ENCODE data around the gene TMEM217.
"Not testable (repeated sequence)": the region's sequence is repeated elsewhere in the genome, so short reads cannot be mapped to it uniquely, and the experiment has no call there.

TMEM217 gene

DNA sequence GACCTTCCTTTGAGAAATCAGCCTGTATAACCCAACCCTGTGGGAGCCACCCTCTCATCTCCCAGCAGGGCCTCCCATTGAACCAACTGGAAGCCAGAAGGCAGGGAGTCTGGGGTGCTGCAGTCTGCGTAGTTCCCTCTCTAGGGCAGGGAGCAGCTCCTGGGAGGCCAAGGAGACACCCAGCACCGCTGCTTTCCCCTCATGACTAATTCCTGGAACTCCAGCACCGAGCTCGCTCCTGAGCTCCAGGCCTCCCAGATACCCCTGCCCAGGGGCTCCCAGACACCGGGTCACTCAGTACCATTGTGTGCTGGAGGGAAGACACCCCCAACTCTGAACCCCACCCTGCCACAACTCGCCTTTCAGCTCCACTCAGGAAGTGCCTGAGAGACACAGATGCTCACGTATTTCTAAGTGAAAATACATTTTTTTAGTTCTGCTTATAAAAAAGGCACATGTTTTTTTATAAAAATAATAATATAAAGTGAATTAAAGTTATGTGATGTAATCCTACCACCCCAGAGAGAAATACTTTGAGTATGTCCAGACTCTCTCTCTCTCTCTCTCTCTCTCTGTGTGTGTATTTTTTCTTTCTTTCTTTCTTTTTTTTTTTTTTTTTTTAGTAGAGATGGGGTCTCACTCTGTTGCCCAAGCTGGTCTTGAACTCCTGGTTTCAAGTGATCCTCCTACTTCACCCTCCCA is 70.5 kb downstream of the TMEM217 start:
- in situ Hi-C loops (cut with HindIII; ENCODE audit: low sequenced_read_pairs), result no loop called here

DNA sequence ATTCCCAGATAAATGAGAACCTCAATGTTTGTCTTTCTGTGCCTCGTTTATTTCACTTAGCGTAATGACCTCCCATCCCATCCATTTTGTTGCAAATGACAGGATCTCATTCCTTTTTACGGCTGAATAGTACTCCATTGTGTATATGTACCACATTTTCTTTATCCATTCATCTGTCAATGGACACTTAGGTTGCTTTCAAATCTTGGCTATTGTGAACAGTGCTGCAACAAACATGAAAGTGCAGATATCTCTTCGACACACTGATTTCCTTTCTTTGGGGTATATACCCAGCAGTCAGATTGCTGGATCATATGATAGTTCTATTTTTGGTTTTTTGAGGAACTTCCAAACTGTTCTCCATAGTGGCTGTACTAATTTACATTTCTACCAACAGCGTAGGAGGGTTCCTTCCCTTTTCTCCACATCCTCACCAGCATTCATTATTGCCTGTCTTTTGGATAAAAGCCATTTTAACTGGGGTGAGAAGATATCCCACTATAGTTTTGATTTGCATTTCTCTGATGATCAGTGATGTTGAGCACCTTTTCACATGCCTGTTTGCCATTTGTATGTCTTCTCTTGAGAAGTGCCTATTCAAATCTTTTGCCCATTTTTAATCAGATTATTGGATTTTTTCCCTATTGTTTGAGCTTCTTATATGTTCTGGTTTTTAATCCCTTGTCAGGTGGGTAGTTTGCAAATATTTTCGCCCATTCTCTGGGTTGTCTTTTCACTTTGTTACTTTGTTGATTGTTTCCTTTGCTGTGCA is 71.8 kb downstream of the TMEM217 start:
- in situ Hi-C loops (cut with HindIII; ENCODE audit: low sequenced_read_pairs), result not testable (repeated sequence)

DNA sequence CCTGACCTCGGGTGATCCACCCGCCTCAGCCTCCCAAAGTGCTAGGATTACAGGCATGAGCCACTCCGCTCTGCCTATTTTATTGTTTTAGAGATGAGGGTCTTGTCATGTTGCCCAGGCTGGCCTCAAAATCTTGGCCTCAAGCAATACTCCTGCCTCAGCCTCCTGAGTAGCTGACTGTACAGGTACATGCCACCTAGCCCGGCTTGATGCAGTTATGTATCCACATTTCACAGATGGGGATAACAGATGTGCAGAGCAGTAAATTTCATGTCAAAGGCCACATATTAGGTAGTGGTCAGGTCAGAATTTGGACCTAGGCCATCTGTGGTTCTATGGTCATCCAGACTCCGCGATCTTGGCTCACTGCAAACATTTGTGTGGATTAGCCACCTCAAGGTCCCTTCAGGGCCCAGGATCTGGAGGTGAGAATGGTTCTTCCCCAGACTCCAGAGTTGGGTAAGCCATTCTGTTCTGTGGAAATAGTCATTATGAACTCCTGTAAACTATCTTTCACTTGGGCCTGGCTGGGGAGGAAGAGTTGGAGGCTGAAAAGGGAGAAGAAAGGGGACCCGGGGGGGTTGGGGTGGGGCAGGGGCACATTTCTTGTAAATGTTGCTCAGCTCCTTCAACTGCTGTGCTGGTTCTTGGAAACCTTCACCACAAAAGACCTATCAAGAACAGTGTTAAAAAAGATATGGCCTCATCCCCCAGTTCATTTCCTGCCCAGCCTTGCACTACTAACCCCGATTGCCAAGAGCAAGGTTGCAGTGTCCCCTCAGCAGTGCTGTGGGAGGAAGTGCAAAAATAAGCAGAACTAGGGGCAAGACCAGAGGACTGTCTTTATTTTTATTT is 75.0 kb downstream of the TMEM217 start:
- in situ Hi-C loops (cut with HindIII; ENCODE audit: low sequenced_read_pairs), result no loop called here

DNA sequence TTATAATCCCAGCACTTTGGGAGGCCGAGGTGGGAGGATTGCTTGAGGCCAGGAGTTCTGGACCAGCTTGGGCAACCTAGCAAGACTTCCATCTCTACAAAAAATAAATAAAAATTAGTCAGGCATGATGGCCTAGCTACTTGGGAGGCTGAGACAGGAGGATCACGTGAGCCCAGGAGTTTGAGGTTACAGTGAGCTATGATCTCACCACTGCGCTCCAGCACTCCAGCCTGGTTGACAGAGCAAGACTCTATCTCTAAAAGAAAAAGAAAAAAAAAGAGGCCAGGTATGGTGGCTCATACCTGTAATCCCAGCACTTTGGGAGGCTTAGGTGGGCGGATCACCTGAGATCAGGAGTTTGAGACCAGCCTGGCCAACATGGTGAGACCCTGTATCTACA is 77.3 kb downstream of the TMEM217 start:
- in situ Hi-C loops (cut with HindIII; ENCODE audit: low sequenced_read_pairs), result not testable (repeated sequence)

DNA sequence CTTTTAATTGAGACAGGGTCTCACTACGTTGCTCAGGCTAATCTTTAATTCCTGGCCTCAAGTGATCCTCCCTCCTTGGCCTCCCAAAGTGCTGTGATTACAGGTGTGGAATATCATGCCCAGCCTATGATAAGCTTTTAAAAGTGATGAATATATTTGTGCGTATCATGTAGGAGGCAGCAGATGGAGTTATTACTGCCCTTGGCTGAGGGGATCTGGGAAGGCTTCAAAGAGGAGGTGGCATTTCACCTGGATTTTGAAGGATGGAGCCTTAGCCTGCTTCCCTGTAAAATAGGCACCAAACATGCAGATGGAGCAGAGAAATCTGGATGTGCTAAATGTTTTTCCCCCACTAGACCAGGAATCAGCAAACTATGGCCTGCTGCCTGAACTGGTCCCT is 77.9 kb downstream of the TMEM217 start:
- in situ Hi-C loops (cut with HindIII; ENCODE audit: low sequenced_read_pairs), result no loop called here

DNA sequence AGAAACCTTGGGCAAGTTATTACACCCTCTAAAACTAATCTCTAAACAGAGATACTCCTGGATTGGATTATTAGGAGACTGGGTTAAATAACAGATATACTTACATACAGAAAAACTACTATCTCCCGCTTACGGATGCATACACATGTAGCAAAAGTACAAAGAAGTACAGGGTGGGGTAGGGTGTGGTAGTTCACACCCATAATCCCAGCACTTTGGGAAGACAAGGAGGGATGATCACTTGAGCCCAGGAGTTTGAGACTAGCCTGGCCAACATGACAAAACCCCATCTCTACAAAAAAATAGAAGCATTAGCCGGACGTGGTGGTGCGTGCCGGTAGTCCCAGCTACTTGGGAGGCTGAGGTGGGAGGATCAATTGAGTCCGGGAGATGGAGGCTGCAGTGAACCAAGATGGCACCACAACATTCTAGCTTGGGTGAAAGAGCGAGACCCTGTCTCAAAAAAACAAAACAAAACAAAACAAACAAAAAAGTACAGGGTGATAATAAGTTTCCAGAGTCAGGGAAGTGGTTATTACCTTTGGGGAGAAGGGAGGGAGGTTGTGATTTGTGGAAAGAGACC is 79.9 kb downstream of the TMEM217 start:
- in situ Hi-C loops (cut with HindIII; ENCODE audit: low sequenced_read_pairs), result loop anchor here (5.0 kb wide), 3 partner anchors 34 to 106 kb away; no protein-coding TSS in a partner anchor

DNA sequence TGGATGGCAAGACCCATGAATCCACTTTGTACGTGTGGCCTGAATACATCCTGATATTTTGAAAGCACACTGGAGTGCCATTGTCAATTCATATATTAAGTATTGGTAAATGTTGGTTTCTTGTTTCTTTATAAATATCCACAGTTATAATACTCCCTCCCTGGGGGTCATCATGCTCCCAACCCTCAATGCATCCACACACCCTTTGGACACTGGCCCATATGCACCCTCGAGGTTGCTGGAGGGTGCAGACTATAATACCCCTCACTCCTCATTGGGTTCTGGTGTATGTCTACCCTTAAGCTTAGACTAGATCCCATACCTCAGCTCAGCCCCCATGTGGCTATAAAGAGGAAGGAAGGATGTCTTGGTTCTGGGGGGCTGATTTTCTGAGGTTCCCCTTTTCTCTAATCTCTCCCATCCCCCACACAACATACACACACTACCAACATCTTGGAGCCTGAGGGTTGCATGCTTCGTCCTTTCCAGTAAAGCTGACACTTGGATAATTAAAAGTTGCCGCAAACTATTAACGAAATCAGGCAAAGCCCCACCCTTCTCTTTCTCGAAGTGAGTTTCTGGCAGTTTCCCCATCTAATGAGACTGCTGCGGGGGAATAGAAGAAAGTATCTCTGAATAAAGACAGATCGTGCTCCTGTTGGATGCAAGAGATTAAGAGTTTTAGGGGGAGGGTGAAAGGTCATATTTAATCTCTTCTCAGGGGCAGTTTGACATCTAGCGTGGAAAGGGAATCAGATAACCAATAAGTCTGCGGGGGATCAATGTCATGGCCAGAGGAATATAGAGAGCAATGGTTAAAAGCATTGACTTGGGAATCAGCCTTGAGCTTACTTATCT is 80.6 kb downstream of the TMEM217 start:
- in situ Hi-C loops (cut with HindIII; ENCODE audit: low sequenced_read_pairs), result loop anchor here (5.0 kb wide), 3 partner anchors 35 to 105 kb away; no protein-coding TSS in a partner anchor

DNA sequence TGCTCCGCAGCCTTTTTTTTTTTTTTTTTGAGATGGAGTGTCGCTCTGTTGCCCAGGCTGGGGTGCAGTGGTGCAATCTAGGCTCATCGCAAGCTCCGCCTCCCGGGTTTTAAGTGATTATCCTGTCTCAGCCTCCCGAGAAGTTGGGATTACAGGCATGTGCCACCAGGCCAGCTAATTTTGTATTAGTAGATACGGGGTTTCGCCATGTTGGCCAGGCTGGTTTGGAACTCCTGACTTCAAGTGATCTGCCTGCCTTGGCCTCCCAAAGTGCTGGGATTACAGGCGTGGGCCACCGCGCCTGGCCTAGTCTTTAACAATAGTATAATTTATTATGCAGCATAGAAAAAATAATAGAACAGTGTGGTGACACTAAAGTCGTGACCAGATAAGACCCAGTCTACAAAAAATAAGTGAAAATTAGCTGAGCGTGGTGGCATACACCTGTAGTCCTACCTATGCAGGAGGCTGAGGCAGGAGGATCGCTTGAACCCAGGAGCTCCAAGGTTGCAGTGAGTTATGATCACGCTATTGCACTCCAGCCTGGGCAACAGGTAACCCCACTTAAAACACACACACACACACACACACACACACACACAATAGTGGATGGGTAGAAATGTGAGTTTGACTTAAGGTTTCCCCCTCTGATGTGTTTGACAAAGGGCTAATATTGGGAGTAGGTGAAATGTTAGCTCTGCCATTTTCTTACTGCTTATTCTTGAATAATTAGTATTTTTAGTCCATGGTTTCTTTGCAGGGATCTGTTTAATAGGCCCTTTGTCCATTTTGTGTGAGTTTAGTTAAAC is 81.5 kb downstream of the TMEM217 start:
- in situ Hi-C loops (cut with HindIII; ENCODE audit: low sequenced_read_pairs), result loop anchor here (5.0 kb wide), 3 partner anchors 36 to 104 kb away; no protein-coding TSS in a partner anchor

DNA sequence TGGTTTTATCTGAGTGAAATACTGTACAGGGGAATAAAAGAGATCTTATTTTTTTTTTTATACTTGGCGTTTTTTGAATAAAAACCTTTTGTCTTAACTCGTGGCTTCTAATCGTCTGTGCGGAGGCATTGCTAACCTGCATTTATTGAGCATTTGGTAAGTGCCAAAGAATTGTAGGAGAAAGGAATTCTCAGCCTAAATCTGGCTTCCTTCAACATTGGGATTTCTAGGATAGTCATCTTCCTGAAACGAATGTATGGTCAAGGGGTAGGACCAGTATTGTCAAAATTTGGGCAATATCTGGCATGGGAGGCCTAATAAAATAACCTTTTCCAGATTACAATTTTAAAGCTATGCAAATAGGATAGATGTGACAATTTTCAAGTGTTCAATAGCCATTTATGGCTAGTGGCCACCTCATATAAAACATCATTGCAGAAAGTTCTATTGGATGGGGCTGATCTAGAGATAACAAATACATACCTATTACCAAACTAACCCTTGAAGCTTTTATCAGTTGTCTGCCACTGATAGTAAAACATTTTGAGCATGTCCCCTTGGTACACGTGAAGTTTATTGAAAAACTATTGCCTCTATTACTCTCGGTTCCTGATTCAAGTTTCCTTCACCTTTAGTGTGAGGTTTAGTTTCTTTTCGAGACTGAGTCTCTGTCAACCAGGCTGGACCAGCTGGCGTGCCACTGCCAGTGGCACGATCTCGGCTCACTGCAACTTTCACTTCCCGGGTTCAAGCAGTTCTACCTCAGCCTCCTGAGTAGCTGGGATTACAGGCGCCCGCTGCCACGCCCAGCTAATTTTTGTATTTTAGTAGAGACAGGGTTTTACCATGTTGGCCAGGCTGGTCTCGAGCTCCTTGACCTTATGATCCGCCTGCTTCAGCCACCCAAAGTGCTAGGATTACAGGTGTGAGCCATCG is 82.3 kb downstream of the TMEM217 start:
- in situ Hi-C loops (cut with HindIII; ENCODE audit: low sequenced_read_pairs), result loop anchor here (5.0 kb wide), 3 partner anchors 37 to 103 kb away; no protein-coding TSS in a partner anchor

DNA sequence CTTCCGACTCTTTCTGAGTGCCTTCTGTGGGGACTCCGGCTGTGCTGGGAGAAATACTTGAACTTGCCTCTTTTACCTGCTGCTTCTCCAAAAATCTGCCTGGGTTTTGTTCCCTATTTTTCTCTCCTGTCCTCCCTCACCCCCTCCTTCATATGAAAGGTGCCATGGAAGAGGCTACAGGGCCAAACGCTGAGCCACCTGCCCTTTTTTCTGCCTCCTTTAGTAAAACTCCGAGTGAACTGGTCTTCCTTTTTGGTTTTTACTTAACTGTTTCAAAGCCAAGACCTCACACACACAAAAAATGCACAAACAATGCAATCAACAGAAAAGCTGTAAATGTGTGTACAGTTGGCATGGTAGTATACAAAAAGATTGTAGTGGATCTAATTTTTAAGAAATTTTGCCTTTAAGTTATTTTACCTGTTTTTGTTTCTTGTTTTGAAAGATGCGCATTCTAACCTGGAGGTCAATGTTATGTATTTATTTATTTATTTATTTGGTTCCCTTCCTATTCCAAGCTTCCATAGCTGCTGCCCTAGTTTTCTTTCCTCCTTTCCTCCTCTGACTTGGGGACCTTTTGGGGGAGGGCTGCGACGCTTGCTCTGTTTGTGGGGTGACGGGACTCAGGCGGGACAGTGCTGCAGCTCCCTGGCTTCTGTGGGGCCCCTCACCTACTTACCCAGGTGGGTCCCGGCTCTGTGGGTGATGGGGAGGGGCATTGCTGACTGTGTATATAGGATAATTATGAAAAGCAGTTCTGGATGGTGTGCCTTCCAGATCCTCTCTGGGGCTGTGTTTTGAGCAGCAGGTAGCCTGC is 83.2 kb downstream of the TMEM217 start:
- in situ Hi-C loops (cut with HindIII; ENCODE audit: low sequenced_read_pairs), result loop anchor here (5.0 kb wide), 3 partner anchors 37 to 102 kb away; no protein-coding TSS in a partner anchor

DNA sequence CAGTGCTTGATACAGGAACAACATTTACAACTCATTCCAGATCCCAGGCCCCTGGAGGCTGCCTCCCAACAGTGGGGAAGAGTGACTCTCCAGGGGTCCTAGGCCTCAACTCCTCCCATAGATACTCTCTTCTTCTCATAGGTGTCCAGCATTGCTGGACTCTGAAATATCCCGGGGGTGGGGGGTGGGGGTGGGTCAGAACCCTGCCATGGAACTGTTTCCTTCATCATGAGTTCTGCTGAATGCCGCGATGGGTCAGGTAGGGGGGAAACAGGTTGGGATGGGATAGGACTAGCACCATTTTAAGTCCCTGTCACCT is 83.8 kb downstream of the TMEM217 start:
- in situ Hi-C loops (cut with HindIII; ENCODE audit: low sequenced_read_pairs), result no loop called here

DNA sequence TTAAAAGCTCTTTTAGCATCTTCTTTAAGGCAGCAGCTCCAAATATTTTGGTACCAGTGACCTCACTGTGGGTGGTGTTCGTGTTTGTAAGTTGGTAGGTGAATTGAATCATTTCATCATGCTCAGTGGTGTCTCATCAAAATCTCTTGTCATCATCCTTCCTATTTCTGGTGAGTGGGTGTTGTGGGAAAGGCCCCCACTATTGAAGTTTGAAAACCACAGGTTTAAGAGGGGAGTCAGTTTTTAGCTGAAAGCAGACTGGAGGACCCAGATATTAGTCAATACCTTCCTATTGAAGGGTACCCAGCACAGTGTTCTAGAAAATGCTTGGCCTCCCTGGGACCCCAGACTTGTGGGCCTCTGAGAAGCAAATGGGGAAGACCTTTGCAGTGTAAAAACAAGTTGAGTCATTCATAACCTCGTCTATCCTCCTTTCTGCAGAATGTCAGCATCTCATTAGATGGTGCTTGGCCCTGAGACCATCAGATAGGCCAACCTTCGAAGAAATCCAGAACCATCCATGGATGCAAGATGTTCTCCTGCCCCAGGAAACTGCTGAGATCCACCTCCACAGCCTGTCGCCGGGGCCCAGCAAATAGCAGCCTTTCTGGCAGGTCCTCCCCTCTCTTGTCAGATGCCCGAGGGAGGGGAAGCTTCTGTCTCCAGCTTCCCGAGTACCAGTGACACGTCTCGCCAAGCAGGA is 84.3 kb downstream of the TMEM217 start:
- in situ Hi-C loops (cut with HindIII; ENCODE audit: low sequenced_read_pairs), result no loop called here

DNA sequence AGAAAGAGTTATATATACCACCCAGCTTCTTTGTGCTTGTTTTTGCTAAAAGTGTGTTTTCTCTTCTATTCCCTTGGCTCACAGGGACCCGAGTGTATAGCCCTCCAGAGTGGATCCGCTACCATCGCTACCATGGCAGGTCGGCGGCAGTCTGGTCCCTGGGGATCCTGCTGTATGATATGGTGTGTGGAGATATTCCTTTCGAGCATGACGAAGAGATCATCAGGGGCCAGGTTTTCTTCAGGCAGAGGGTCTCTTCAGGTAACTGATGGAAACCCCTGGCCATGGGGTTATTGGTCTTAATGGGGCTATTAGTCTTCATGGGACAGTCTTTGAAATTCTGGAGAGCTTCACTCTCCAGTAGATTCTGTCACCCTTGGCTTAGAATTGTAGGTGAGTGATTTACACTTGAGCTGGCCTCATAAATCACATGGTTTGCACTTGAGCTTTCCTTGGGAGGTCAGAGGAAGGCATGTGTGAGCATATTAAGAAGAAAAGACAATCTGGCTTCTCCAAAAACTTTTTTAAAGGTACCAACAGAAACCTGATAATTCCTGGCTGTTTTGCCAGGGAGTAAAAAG is 84.9 kb downstream of the TMEM217 start:
- in situ Hi-C loops (cut with HindIII; ENCODE audit: low sequenced_read_pairs), result no loop called here

DNA sequence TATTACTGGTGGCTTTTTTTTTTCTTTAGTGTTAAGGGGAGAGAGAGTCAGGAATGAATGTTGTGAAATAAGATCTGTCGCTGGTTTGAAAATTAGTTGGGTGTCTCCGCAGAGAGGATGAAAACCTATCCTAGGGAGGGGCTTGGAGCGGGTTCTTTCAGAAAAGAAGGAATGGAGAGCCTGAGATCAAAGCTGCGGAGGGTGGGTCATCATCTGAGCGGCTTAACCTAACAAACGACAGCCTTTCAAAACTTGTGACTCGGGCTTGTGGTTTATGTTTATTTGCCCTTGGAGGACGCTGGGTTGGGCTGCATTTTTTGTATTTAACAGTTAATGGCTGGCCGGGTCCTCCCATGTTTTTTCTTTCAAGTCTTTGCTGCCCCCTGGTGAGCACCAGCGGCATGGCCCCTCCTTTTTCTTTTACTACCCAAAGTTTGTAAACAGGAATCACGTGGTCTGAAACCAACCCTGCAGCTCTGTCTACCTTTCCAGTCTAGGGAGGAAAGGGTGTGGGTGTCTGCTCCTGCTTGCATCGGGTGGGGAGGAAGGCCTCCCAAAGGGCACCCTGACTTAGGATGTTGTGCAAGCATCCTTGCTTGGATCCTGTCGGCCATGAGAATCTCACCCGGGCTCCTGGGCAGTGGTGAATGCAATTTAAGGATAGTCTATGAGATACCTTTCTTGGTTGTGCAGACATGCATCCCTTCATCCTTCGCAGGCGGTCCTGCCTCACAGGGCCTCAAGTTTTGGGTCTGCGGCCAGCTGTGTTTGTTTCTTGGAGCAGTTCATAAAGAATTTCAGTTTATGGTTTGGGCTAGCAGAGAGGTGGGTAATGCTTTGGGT is 85.8 kb downstream of the TMEM217 start:
- in situ Hi-C loops (cut with HindIII; ENCODE audit: low sequenced_read_pairs), result no loop called here

DNA sequence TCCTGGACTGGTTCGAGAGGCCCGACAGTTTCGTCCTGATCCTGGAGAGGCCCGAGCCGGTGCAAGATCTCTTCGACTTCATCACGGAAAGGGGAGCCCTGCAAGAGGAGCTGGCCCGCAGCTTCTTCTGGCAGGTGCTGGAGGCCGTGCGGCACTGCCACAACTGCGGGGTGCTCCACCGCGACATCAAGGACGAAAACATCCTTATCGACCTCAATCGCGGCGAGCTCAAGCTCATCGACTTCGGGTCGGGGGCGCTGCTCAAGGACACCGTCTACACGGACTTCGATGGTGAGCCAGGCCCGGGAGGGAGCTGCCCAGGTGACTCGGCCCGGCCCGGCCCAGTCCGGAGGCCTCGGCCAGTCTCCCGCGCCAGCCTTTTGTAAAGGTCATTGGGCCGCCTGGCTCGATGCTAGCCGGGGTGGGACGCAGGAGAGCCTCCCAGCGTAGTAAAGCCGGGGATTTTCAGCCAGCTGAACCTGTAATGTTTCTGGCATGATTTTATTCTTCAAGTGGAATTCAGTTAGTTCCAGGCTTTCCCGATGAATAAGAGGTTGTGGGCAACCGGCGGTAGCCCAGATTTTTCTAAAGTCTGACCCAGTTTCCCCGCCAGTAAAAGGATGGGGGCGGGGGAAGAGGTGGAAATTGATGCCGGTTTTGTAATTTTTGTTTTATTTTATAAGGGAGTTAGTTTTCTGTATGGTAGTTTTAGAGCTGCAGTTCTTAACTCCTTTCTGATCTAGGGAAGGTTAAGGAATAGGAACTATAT is 86.6 kb downstream of the TMEM217 start:
- in situ Hi-C loops (cut with HindIII; ENCODE audit: low sequenced_read_pairs), result no loop called here
